ENCODE measurements around the gene CBY1.
A peak's percentile ranks its signal among the peaks of the same experiment; 100 is the strongest.

The CBY1 gene

DNA sequence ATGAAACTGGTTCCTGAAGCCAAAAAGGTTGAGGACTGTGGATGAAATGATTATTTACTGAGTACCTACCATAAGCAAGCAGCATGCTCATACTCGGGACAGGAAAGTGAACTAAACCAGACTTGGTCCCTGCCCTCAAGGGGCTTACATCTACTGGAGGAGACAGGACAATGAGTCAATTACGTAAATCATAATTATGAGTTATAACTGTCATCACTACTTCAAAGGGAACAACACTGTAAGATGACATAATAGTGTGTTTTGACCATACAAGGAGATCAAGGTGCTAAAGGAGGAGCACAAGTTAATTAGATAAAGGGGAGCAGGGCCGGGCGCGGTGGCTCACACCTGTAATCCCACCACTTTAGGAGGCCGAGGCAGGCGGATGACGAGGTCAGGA, 2.7 kb upstream of the CBY1 start:
- Histone ChIP-seq H3K36me3 (ENCODE audit: insufficient read depth, low read length) (no peaks in the 10 kb centered on the region), H3K9ac (ENCODE audit: low read depth, low read length) (no peak overlapping the region), H3K4me3 (ENCODE audit: low read length) (no peak overlapping the region), H3K4me2 (ENCODE audit: low read length) (no peak overlapping the region), H3K9me3 (replicated peaks; ENCODE audit: low read length) (no peaks in the 10 kb centered on the region), H3K4me1 (ENCODE audit: control insufficient read depth, insufficient read depth, low read length) (peaks cover 11% of the 10 kb centered on the region), H3K27me3 (ENCODE audit: control insufficient read depth, insufficient read depth, low read length) (no peaks in the 10 kb centered on the region)

DNA sequence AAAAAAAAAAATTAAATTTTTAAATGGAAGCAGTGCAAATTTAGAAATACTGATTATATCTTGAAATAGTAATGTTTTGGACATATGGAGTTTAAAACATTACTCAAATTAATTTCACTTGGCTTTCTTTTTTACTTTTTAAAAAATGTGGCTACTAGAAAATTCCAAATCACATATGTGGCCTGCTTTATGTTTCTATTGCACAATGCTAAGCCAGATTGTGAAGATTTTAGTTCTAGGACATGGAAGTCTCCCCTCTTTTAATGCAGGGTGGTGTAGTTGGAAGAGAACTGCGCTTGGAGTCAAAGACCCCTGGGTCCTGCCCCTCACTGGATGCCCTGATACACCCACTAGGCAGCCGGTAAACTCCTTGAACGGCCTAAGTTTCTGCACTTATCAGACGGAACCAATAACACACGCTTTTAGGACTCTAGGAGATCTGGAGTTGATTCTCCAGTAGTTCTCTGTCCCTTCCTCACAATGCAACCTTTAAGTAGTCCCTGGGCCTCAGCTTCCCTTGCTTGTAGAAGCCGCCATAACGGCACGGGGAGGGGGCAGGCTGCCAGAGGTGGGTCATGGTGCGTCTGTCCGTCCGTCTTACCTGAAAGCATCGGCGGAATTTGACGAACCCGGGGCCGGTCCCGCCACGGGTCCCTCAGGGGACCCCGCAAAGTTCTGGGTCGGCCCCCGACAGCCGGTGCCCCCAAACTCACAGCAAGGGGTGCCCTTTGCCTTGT, 751 bp upstream of the CBY1 start:
- Histone ChIP-seq H3K4me3 (ENCODE audit: low read length) (peak overlapping the region; percentile 85), H3K27me3 (ENCODE audit: control insufficient read depth, insufficient read depth, low read length) (no peaks in the 10 kb centered on the region), H3K4me1 (ENCODE audit: control insufficient read depth, insufficient read depth, low read length) (peaks cover 11% of the 10 kb centered on the region)

DNA sequence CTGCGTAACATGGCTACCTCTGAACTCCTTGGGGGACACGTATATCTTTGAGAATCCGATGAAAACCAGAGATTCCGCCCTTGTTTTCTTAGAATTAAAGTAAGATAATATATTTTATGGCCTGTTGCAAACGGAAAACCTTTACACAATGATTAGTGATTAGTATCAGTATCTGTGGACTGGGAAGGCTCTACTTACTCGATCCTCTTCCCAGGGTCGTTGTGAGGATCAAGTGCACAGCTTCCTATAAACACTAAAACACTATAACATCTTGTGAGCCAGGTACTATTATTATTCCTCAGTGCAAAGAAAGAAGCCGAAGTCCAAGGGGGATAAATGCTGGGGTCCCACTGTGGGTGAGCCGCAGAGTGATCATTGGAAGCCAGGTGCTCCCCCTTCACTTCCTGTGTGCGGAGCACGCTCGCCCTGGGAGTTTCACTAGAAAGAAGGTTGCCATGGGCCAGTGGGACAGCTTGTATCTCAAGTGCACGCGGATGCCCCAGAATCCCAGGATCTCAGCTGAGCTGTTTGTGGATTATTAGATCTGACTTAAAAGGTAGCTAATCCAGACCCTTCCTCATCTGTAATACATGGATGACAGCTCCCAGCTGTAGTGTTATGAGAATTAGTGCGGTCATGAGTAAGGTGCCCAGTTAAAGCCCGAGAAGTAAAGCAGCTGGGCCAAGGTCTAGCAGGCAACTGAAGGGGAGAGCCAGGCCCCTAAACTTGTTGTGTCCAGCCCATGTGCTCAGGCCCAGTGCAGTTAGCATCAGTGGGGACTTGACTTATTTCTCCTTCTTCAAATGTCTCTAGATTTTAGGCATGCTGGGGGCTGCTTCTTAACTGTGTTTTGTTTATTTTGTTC, 839 bp downstream of the CBY1 start:
- peak overlapping the region; percentile 85 for H3K4me3 ChIP-seq (ENCODE audit: low read length)
- no peaks in the 10 kb centered on the region for H3K9me3 ChIP-seq (replicated peaks; ENCODE audit: low read length)
- H3K36me3 ChIP-seq (ENCODE audit: insufficient read depth, low read length): no peaks in the 10 kb centered on the region
- H3K9ac ChIP-seq (ENCODE audit: low read depth, low read length): peak overlapping the region; percentile 99
- H3K4me1 ChIP-seq (ENCODE audit: control insufficient read depth, insufficient read depth, low read length): peaks cover 11% of the 10 kb centered on the region
- H3K27me3 ChIP-seq (ENCODE audit: control insufficient read depth, insufficient read depth, low read length): no peaks in the 10 kb centered on the region
- H3K4me2 ChIP-seq (ENCODE audit: low read length): peak overlapping the region; percentile 92

More for the DNA sequence above, 751 bp upstream of the CBY1 start:
- Histone ChIP-seq H3K36me3 (ENCODE audit: insufficient read depth, low read length) (no peaks in the 10 kb centered on the region), H3K9ac (ENCODE audit: low read depth, low read length) (peak overlapping the region; percentile 99), H3K9me3 (replicated peaks; ENCODE audit: low read length) (no peaks in the 10 kb centered on the region), H3K4me2 (ENCODE audit: low read length) (peak overlapping the region; percentile 92)

DNA sequence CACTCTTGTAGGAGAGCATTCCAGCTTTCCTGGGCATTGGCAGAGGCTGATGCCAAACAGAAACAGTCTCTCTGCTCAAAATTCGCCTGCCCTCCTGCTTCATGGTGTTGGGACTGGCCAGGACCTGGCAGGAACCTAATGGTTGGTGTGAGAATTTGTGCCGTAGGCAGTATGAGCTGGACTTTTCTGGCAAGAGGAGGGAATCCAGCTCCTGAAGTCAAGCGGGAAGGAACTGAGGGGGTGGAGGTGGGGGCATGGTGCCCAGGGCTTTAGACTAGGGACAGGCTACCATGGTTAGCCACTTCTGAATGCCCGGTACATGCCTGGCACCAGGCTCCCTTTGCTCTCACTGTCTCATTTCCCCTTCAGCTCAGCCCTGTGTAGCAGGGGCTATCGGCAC, 18.4 kb downstream of the CBY1 start:
- peaks cover 8% of the 10 kb centered on the region for H3K36me3 ChIP-seq (ENCODE audit: insufficient read depth, low read length)
- no peaks in the 10 kb centered on the region for H3K4me1 ChIP-seq (ENCODE audit: control insufficient read depth, insufficient read depth, low read length)
- H3K9ac ChIP-seq (ENCODE audit: low read depth, low read length): no peak overlapping the region
- no peaks in the 10 kb centered on the region for H3K9me3 ChIP-seq (replicated peaks; ENCODE audit: low read length)
- H3K27me3 ChIP-seq (ENCODE audit: control insufficient read depth, insufficient read depth, low read length): no peaks in the 10 kb centered on the region
- H3K4me2 ChIP-seq (ENCODE audit: low read length): no peak overlapping the region
- H3K4me3 ChIP-seq (ENCODE audit: low read length): no peak overlapping the region

DNA sequence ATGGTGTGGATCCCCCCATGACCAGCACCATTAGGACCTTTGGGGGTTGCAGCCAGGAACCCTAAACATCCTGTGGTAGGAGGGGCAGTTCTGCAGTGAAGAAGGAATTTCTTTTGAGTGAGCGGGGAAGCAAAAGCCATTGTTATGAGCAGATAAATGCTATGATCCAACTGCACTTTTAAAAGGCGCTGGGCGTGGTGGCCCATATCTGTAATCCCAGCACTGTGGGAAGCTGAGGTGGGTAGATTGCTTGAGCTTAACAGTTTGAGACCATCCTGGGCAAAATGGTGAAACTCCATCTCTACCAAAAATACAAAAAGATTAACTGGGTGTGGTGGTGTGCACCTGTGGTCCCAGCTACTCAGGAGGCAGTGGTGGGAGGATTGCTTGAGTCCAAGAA, 19.4 kb downstream of the CBY1 start:
- H3K4me3 ChIP-seq (ENCODE audit: low read length): no peak overlapping the region
- H3K4me1 ChIP-seq (ENCODE audit: control insufficient read depth, insufficient read depth, low read length): no peaks in the 10 kb centered on the region
- H3K36me3 ChIP-seq (ENCODE audit: insufficient read depth, low read length): peaks cover 8% of the 10 kb centered on the region
- no peak overlapping the region for H3K9ac ChIP-seq (ENCODE audit: low read depth, low read length)
- H3K27me3 ChIP-seq (ENCODE audit: control insufficient read depth, insufficient read depth, low read length): no peaks in the 10 kb centered on the region
- H3K4me2 ChIP-seq (ENCODE audit: low read length): no peak overlapping the region
- H3K9me3 ChIP-seq (replicated peaks; ENCODE audit: low read length): no peaks in the 10 kb centered on the region

DNA sequence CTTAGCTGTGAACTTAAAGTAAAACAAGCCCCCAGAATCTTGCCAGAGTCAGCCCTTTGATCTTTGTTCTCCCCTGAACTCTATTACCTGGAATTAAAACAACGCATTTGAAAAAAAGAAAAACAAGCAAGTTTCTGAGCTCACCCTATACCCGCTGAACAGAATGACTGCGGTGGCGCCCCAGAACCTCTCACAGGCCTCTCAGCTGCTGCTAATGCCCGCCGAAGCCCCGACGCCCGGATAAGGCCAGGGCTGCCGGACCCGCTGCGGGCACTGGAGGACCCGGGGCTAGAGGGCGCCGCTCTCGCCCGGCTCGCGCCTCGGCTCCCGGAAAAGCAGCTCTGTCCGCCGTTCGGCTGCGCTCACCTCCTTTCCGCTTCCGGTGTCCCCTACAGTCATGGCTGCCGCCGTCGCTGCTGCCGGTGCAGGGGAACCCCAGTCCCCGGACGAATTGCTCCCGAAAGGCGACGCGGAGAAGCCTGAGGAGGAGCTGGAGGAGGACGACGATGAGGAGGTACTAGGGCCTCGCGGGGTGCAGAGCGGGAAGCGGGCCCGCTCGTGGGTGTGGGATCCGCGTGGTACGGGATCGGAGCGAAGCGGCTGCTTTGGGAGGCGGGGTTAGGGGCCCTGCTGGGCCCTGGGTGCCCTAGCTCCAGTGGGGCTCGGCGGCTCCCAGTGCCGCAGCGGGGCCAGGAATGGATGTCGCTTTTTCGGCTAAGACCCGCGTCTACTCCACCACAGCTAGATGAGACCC, 25.3 kb downstream of the CBY1 start, which contains the start of gene TOMM22:
TSS of gene TOMM22 (plus strand) at position 376 of the 754 bp plus-strand sequence. CDS start at position 398, 22 bp downstream.
- Histone ChIP-seq H3K4me3 (ENCODE audit: low read length) (peak within 1 kb of the TSS; percentile 100), H3K27me3 (ENCODE audit: control insufficient read depth, insufficient read depth, low read length) (no peaks in the 10 kb centered on the region), H3K9ac (ENCODE audit: low read depth, low read length) (peak within 1 kb of the TSS; percentile 92), H3K9me3 (replicated peaks; ENCODE audit: low read length) (no peaks in the 10 kb centered on the region), H3K36me3 (ENCODE audit: insufficient read depth, low read length) (peaks cover 32% of the 10 kb centered on the region), H3K4me2 (ENCODE audit: low read length) (peak within 1 kb of the TSS; percentile 91), H3K4me1 (ENCODE audit: control insufficient read depth, insufficient read depth, low read length) (peaks cover 10% of the 10 kb centered on the region)

DNA sequence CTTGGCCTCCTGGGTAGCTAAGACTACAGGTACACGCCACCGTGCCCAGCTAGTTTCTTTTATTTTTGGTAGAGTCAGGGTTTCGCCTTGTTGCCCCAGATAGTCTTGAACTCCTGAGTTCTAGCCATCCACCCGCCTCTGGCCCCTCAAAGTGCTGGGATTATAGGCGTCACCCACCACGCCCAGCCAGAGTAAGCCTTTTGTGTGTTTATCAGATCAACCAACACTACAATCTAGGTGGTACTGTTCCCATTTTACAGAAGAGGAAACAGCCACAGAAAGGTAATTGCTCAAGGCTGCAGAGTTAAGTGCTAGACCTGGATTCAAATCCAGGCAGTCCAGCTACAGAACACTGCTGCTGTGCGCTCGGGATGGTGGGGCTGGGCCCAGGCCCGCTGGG, 28.5 kb downstream of the CBY1 start:
- H3K4me3 ChIP-seq (ENCODE audit: low read length): no peak overlapping the region
- no peak overlapping the region for H3K4me2 ChIP-seq (ENCODE audit: low read length)
- no peaks in the 10 kb centered on the region for H3K27me3 ChIP-seq (ENCODE audit: control insufficient read depth, insufficient read depth, low read length)
- H3K36me3 ChIP-seq (ENCODE audit: insufficient read depth, low read length): peaks cover 60% of the 10 kb centered on the region
- H3K9me3 ChIP-seq (replicated peaks; ENCODE audit: low read length): no peaks in the 10 kb centered on the region
- H3K4me1 ChIP-seq (ENCODE audit: control insufficient read depth, insufficient read depth, low read length): peaks cover 10% of the 10 kb centered on the region
- H3K9ac ChIP-seq (ENCODE audit: low read depth, low read length): no peak overlapping the region

DNA sequence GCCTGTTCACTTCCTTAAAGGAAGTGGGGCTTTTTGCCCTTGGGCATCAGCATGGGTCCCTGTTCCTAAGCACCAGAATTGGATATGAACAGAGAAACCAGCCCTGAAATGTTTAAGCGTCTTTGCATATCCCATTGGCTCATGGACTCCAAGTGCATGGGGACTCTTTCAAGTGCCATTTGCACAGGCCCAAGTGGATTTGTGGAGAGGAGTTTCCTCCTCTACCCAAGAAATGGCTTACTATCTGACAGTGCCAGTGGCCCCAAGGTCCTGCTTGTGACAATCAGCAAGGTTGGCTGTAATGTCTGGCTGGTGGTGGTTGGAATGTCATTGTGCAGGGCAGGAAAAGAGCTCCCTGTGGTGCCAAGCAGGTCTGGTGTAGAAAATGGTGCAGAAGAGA, 29.3 kb downstream of the CBY1 start:
- Histone ChIP-seq H3K4me2 (ENCODE audit: low read length) (no peak overlapping the region), H3K27me3 (ENCODE audit: control insufficient read depth, insufficient read depth, low read length) (no peaks in the 10 kb centered on the region), H3K4me1 (ENCODE audit: control insufficient read depth, insufficient read depth, low read length) (peaks cover 10% of the 10 kb centered on the region), H3K9ac (ENCODE audit: low read depth, low read length) (no peak overlapping the region), H3K36me3 (ENCODE audit: insufficient read depth, low read length) (peaks cover 62% of the 10 kb centered on the region), H3K4me3 (ENCODE audit: low read length) (no peak overlapping the region), H3K9me3 (replicated peaks; ENCODE audit: low read length) (no peaks in the 10 kb centered on the region)

DNA sequence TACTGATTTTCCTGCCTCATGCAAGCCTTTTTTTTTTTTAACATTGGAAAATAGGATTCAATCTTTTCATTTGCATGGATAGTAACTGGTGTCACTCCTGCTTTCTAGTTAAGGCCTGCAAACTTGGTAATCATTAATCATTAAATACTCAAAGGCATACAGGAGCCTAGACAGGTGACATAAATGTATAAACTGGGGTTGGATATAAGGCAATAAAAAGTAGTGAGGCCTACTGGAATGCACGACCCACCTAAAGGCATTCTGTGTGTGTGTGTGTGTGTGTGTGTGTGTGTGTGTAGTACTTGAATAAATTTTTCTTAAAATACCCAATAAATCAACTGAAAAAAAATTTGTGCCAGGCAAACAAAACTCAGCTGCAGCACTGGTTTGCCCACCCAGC, 33.2 kb downstream of the CBY1 start:
- no peak overlapping the region for H3K4me2 ChIP-seq (ENCODE audit: low read length)
- H3K36me3 ChIP-seq (ENCODE audit: insufficient read depth, low read length): peaks cover 68% of the 10 kb centered on the region
- H3K4me3 ChIP-seq (ENCODE audit: low read length): no peak overlapping the region

DNA sequence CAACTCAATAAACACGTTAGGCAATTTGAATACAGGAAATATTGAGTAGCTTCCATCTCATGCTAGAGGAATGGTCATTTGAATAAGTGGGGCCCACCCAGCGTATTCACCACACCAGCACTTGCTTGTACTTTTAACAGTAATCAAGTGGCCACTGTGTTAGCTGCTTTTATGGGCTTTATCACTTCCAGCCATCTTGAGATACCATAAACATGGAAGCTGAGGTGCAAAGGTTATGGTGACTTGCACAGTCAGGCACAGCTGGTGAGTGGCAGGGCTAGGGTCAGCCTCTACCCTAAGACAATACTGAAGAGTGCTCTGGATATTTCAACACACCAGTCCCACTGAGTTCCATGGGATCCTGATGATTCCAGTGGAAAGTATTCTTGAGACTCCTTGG, 37.6 kb downstream of the CBY1 start:
- H3K9me3 ChIP-seq (replicated peaks; ENCODE audit: low read length): no peaks in the 10 kb centered on the region
- H3K4me3 ChIP-seq (ENCODE audit: low read length): no peak overlapping the region
- no peaks in the 10 kb centered on the region for H3K27me3 ChIP-seq (ENCODE audit: control insufficient read depth, insufficient read depth, low read length)
- H3K4me1 ChIP-seq (ENCODE audit: control insufficient read depth, insufficient read depth, low read length): peaks cover 30% of the 10 kb centered on the region
- H3K36me3 ChIP-seq (ENCODE audit: insufficient read depth, low read length): peaks cover 33% of the 10 kb centered on the region
- H3K4me2 ChIP-seq (ENCODE audit: low read length): no peak overlapping the region
- H3K9ac ChIP-seq (ENCODE audit: low read depth, low read length): no peak overlapping the region

More for the DNA sequence above, 33.2 kb downstream of the CBY1 start:
- H3K9me3 ChIP-seq (replicated peaks; ENCODE audit: low read length): no peaks in the 10 kb centered on the region
- no peaks in the 10 kb centered on the region for H3K27me3 ChIP-seq (ENCODE audit: control insufficient read depth, insufficient read depth, low read length)
- H3K9ac ChIP-seq (ENCODE audit: low read depth, low read length): no peak overlapping the region
- H3K4me1 ChIP-seq (ENCODE audit: control insufficient read depth, insufficient read depth, low read length): no peaks in the 10 kb centered on the region

DNA sequence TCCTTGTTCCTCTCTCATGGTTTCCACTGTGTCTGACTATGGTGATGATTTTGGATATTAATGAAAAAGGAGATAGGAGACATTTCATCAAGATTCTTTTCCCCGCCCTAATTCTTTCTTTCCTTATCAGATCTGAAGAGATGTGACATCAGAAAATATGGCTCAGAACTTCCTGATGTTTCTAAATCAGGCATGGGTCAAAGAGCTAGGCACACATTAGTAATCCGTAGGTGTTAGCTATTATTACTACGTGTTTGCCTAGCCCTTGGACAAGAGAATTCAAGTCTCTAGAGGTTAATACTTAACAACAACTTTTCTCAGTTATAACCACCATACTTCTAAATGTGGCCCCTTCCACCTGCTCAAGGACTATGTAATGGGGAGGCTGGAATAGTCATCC, 38.5 kb downstream of the CBY1 start:
- Histone ChIP-seq H3K4me2 (ENCODE audit: low read length) (no peak overlapping the region), H3K9me3 (replicated peaks; ENCODE audit: low read length) (no peaks in the 10 kb centered on the region), H3K36me3 (ENCODE audit: insufficient read depth, low read length) (peaks cover 25% of the 10 kb centered on the region), H3K9ac (ENCODE audit: low read depth, low read length) (no peak overlapping the region), H3K4me3 (ENCODE audit: low read length) (no peak overlapping the region), H3K4me1 (ENCODE audit: control insufficient read depth, insufficient read depth, low read length) (peaks cover 35% of the 10 kb centered on the region), H3K27me3 (ENCODE audit: control insufficient read depth, insufficient read depth, low read length) (no peaks in the 10 kb centered on the region)
